HG03521 (cell line): ENCODE measurements around the gene TECTB.
A peak's percentile ranks its signal among the peaks of the same experiment; 100 is the strongest.

Experiments
- ATAC-seq: cut with Tn5 transposase; IDR thresholded peaks from one replicate; pipeline ENCODE4 v1.9.1; 2021; ENCODE audit warnings: mild to moderate bottlenecking, moderate library complexity; ENCODE audit not compliant: unreplicated experiment

The TECTB gene

DNA sequence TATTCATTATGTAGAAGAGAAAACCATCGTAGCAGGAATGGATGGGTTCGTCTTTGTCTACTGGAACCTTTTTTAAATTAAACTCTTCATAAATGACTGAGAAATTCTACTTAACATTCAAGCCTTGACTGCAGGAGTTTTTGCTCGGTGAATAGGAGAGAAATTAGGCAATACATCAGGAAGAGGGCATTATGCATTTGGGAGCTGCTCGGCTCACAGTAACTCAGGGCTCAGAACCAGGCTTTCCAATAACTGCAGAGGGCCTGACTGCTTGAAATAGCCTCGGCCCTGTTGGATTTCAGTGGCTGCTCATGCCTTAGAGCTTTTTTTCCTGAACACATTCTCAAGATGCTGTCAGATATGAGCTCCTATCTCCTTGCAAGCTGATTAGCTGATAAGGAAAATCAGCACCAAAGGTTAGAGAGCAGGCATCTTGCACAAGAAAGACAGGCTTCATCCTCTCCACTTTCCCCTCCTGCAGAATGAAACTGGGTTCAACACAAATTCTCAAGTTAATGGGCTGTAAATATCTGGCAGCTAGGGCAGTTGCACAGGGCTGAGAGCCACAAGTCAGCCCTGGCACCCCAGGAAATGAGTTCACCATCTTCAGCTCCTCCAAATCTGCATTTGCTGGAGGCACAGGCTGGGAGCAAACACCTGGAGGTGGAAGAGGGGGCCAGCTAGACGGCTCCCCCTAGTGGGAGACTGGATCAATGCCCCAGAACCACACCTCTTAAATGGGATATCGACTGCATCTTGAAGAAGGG, 24.3 kb downstream of the TECTB start:
- ATAC-seq, result no peak

DNA sequence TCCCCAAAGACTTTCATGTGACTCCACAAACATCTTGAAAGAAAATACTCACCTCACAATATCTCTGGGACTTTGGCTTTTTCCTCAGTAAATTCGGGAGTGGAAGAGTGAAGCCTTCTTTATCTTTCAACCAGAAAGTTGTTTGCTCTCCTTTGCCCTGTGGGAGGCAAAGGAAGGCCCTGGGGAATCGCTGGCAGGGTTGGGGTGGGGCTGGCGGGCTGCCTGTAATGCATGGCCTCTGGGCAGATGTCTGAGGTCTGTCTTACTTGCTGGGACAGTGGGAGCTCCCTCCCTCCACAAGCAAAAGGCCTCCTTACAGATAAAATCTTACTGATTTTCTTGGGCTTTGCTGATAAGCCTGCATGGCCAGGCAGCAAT, 24.9 kb downstream of the TECTB start:
- ATAC-seq, result no peak

DNA sequence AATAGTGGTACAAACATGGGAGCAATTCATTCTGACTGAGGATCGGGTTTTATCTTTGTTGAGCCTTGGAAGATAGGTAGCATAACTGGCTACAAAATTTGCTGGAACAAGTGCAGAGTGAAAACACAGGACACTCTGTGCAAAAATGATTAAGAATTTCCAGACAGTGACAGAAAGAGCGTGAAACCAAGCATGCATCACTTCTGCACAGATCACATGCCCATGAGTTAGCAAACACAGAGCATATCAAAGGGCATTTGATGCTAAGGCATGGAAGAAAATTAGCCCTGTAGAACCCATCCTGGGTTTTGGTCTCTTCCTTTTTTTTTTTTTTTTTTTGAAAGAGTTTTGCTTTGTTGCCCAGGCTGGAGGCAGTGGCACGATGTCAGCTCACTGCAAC, 28.3 kb downstream of the TECTB start:
- ATAC-seq, result no peak

DNA sequence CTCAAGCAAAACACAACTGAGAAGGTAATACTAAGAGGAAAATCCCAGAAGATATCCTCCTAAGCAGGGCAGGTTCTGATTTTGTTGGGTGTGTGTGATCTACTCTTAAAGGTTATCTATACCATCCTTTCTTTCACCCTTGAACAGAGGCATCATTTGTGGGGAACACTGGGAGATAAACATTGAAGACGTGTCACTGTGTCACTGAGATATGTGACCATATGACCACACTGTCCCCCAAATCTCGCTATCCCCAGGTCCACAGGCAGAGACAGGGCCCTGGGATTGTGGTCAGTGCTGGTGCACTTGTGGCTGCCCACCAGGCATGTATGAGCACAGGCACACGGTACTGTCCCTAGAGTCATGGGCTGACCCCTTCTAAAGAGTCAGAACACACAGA, 30.0 kb downstream of the TECTB start:
- no peak for ATAC-seq

DNA sequence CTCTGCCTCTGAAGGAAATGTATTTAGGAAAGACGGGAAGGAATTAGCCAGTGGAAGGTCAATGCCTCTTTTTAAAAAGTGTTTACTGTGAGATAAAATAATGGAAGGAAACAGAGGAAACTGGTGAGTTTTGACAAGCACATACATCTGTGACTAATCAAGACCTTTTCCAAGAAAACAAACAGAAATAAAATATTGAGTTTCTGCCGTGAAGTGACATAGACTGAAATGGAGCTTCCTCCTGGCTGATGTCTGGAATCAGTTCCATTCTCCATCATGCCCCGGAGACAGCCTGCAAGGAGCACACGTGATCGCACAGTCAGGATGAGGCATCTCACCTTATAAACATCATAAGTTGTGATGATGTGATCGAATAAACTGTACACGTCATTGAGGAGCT, 30.7 kb downstream of the TECTB start:
- ATAC-seq, result no peak

DNA sequence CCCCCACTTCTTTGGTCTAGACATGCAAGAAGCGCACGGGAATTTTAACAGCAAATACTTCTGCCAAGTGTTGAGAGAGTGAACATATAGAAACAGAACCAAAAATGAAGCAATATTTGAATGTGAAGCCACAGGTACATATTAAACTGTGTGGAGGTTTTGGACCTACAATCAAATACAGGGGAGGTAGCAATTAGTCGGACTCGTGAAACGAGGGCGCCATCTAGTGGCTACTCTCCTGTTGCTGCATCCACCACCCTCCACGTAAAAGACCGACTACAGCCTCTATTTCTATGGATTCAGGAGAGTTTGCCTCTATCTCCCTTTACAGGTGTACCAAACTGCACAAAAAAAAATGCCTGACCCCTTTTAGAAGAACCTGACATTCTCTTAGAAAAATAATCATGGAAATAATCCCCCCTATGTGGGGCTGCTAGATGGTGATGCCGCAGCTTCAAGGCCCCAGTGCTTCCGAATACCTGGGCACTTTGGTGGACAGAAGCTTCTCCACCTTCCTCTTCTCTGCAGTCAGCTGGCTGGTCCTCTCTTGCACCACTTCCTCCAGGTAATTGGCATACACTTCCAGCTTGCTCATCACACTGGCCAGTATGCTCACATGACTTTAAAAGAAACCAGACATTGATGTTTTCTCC, 31.7 kb downstream of the TECTB start:
- ATAC-seq, result peak; percentile 72

DNA sequence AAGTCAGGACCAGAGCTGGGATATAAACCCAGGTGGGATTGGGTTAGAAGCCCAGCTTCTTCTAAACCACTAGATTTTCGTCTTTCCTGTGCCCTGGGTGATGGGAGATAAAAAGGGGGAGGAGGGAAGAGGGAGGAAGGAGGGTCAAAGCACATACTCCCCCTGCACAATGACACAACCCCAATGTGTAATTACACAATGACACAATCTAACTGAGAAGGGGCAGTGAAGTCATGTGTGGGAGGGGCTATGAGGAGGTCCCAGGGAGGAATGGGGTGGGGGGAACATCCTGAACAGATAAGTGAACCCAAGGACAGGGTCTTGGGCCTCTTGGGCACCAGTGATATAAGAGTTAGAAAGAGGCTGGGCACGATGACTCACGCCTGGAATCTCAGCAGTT, 44.5 kb downstream of the TECTB start:
- ATAC-seq, result no peak

DNA sequence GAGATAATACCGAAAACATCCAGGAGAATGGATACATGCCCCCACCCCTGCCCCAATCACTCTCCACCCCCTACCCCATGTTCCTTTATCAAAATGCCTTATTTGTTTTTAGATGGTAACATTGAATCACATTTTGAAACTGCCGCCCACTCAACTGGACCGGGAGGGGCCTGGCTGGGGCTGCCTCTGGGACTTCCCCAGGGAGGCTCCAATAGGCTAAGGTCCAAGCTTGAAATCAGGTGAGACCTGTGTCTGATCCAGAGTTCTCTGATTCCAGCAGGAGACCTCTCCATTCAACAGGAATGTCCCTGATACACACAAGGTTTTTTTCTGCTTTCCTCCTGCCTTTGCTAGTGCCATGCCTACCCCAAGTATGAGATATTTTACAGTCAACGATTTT, 47.0 kb downstream of the TECTB start:
- ATAC-seq, result no peak

DNA sequence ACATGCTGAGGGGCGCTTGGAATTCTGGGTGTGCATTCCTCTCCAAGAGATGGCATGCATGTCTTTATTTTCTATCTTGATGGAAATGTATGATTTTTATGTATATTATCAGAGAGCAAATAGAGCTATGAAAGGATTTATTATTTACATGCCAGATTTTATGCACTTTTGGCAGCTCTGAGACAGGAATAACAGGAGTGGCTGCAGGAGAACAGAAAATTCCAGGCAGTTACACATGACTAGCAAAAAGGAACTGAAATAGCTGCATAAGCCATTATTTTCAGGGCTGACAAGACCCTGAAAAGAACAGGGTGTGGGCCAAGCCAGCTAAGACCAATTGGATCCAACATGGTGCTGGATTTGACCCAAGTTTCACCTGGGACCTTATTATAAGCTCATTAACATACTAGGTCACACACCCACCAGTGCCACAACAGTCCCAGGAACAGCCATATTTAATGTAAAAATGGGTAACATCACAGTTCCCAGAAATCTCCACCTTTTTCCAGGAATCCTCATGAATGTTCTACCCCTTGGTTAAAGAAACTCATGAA, 47.5 kb downstream of the TECTB start:
- ATAC-seq, result no peak

DNA sequence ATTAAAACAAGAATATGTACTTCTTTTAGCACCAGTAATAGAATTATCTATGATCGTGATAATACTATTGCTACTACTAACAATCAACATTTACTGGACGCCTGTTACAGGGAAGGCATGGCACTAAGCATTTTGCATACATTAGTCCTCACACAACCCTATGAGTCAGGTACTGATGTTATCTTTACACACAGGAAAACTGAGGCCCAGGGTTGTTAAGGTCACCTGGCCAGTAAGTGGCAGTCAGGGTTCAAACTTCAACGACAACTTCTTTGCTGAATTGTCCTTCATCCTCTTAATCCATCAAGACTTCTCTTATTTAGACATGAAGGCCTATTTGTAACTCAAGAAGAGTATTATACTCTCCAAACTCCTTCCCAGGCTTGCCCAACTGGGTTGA, 48.8 kb downstream of the TECTB start:
- no peak for ATAC-seq

DNA sequence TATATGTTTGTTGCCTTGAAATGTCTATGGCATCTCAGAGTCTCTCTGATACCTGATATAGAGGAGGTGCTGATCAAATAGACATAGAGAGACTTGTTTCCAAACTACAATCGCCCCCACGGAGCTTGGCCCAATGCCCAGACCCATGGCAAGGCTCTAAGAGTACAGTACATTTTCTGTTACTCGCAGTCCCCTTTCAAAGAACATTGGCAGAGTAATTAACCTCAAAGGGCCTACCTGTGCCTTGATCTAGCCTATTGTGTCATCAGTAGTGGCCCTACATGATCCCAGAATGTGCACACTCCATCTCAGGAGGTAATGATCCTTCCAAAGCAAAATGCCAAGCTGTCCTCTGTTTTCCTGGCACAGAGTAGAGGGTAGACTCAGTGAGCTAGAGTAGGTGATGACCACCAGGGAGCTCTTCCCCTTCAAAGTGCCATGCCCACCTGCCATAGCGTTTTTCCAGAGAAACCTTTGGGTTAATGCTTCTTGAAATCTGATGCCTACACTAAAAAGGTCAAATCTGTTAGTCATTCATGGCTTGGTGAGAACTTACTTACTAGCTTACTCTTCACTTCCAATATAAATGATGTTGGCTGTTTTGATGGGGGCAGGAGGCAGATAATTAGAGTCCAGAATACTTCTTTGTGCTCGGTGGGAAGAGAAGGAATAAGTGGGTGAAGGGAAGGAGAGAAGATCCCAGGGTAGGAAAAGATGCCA, 49.5 kb downstream of the TECTB start:
- ATAC-seq, result no peak

DNA sequence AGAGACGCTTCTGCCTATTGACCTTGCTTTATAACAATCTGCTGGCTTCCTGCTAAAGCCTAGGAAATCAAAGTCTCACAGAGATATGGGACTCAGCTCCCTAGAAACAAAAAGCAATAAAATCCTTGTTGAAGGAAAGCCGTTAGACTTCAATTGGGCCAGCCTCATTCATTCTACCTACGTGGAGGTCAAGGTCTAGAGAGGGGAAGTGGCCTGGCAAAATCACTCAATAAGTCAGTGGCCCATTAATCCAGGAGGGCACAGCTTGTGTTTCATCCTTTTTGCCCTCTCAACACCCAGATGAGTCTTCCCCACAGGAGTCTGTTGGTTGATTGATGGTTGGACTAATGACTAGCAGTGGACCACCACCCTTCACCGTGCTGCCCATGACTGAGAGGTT, 50.3 kb downstream of the TECTB start:
- no peak for ATAC-seq

DNA sequence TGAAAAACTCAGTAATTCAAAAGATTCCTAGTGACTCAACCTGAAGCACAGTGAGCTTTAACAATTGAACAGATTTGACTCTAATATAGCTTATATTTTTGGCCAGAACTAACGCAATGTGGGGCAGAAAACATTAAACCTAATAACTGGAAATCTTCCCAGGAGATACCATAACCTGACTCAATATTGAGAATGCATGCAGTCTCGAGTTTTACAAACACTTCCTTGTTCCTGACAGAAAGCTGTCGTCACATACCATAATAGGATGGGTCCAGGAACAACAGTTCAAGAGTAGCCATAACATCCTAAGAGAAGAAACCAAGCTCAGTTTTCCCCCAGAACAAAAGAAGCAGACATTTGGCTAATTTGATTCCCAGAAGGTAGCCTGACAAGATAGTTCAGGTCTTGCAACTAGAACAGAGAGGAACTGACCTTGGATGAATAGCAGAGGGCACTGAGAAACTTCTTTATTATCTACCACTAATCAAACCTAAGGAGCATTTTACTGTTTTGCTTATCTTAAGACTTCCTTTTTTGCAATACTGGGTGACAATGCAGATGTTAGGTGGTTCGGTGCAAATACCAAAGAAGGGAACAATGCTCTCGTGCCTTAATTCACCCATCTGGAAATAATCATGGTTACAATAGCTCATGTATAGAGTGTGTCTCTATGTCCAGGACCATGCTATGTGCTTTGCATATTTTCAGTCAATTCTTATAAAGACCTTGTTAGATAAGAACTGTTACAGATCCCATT, 52.1 kb downstream of the TECTB start:
- ATAC-seq, result no peak

DNA sequence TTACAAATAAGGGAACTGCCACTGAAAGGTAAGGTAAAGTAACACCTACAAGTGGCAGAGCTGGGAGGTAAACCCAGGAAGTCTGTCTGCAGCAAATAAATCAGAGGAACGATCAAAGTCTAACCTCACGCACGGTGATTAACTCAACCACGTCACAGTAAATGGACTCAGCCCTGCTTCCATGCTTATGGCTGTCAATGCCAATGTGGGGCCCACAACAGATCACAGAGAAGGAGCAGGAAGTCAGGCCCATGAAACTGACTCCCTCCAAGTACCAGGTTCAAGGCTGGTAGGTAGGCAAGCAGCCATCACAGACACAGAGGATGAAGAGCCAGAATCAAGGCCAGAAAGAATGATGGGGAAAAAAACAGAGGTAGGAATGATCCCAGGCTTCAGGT, 52.7 kb downstream of the TECTB start:
- ATAC-seq, result no peak

DNA sequence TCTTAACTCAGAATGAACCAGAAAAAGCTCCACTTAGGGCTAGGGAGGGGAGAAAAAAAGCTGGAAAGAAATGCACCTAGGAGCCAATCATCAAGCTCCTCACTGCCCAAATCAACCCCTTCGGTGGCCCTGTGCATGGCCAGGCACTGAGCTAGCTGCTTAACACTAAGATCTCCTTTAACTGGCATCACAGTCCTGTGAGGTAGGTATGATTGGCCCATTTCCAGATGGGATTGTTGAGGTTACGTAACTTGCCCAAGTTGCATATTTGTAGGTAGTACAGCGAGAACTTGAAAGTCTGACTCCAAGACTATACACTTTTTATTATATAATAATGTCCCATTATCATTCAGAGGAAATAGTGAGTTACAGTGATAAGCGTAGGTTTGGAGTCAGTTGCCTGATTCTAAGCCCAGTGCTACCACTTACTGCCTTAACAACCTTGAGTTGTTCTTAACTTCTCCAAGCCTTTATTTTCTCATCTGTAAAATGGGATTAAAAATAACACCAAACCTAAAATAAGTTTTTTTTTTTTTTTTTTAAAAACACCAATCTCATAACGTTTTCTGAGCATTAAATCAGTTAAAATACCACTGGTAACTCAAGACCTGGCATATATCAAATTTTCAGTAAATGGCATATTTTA, 53.5 kb downstream of the TECTB start:
- no peak for ATAC-seq

DNA sequence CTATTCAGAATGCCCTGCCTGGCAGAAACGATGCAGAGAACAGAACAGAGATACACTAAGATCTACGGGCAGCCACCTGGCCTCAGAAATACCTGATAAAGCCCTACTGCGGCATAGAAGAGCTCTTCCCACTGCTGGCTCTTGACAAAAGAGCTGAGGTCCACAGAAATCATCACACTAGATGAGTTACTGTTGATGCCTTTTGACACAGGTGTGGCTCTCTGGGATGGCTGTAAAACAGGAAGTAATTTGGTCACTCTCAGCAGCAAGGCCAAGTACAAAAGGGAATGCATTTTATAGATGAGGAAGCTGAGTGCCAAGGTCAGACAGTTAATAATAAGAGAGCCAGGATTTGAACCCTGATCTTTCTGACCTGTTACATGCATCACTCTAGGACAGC, 55.8 kb downstream of the TECTB start:
- no peak for ATAC-seq

DNA sequence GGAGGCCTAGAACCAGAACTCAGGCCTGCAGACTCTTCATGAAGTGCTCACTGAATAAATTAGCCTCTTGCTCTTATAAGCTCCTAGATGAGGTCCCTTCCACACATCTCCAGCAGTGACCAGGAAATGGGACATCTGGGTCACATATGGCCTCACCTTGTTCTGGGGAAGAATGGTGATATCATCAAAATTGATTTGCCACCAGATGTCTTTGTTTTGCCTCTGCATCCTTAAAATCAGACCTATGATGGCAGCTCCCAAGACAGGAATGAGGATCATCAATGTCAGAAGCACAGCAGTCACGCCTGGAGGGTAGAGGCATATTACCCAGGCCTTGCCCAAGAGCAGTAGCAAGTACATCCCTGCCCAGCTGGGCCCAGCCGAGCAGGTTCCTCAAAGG, 57.4 kb downstream of the TECTB start:
- ATAC-seq, result no peak

DNA sequence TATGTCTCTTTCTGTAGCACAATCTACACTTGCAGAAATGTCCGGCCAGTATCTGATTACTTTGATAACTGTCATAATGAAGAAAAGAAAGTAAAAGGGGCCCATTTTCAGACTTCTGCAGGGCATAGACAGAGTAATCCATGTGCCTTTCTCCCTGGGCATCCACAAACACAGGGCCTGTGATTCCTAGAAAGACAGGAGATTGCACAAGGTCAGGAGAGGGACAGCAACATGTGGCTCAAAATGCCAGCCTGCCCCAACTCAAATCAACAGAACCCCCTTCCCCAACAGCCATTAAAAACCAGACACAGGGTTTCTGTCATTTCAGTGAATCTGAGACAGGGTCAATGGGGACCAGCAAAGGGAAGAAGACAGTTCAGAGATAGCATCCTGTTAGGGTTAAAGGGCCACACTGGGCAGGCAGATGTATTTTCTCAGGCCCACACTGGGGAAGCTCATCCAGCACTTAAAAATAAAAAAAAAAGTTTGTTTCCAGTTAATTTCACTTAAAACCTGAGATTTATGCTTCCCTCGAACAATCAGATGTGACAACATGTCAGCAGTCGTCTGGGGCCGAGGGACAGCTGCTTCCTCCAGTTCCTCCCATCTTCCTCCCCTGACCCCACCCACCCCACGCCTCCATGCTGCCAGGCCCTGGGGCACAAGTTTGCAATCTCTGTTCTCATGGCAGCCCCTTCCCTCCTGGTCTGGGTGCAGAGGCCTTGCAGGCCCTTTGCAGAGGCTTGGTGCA, 60.0 kb downstream of the TECTB start:
- ATAC-seq, result no peak

DNA sequence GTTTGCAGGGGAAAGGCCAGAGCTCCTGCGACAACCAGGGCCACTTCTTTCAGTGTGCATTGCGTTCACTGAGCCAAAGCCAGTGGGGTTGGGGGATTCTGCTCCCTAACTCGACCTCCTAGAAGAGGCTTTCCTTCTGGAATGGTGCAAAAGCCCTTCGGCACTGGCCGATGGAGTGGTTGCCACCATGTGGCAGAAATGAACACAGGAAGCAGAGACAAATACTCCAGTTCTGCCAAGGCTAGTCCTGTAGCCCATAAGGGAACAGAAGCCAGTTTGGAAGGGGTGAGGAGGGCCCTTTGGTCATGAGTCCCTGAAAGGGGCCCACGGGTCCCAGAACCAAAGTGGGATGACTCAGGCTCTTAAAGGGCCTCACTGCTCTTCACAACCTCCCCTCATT, 61.1 kb downstream of the TECTB start:
- ATAC-seq, result no peak

DNA sequence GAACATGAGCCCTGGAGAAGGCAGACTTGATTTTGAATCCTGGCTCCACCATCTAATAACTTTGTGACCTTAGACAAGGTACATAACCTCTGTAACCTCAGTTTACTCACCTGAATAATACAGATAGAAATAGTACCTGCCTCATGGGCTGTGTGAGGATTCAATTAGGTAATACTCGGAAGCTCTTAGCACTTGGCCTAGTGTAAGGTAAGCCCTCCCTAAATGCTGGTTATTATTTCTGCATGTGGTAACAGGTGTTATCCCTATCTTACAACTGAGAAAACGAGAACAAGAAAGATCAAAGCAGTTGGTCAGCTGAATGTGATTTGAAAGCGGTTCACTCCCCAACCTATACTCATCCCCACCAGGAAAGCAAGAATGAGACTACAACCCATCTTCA, 62.0 kb downstream of the TECTB start:
- ATAC-seq, result no peak
